ENCODE data around the gene FOXD4L6.
"Not testable (repeated sequence)": the region's sequence is repeated elsewhere in the genome, so short reads cannot be mapped to it uniquely, and the experiment has no call there.

FOXD4L6 gene

GRCh38 chr9:41098759-41099158, 29.7 kb downstream of the FOXD4L6 start:
- DNase-seq = not testable (repeated sequence)

GRCh38 chr9:41095060-41095459, 33.4 kb downstream of the FOXD4L6 start:
- DNase-seq = not testable (repeated sequence)

- DNase-seq = not testable (repeated sequence)
Observed at GRCh38 chr9:41094010-41094773, 34.3 kb downstream of the FOXD4L6 start.

GRCh38 chr9:41090922-41091321, 37.6 kb downstream of the FOXD4L6 start:
- DNase-seq = not testable (repeated sequence)

GRCh38 chr9:41090386-41090785, 38.1 kb downstream of the FOXD4L6 start:
- DNase-seq = not testable (repeated sequence)

GRCh38 chr9:41088450-41089059, 39.9 kb downstream of the FOXD4L6 start:
- DNase-seq = not testable (repeated sequence)

GRCh38 chr9:41087929-41088328, 40.6 kb downstream of the FOXD4L6 start:
- not testable (repeated sequence) for DNase-seq

GRCh38 chr9:41087157-41087780, 41.2 kb downstream of the FOXD4L6 start:
- DNase-seq = not testable (repeated sequence)

GRCh38 chr9:41086685-41087084, 41.8 kb downstream of the FOXD4L6 start:
- not testable (repeated sequence) for DNase-seq

- DNase-seq = not testable (repeated sequence)
Observed at GRCh38 chr9:41086215-41086614, 42.3 kb downstream of the FOXD4L6 start.

- DNase-seq = not testable (repeated sequence)
Observed at GRCh38 chr9:41082358-41082757, 46.1 kb downstream of the FOXD4L6 start.

GRCh38 chr9:41079464-41079863, 49.0 kb downstream of the FOXD4L6 start:
- not testable (repeated sequence) for DNase-seq

- DNase-seq = not testable (repeated sequence)
Observed at GRCh38 chr9:41077586-41077985, 50.9 kb downstream of the FOXD4L6 start.

Data from islet precursor cell (in vitro differentiated cells).